Stimulated activated memory B cell treated with anti-CD40 and anti-IgM and Interleukin-4, amounts not matched to agents 10 μg/mL and 1 μg/mL and 100 μg/mL, for 72 hours (primary cell): Measurements from ENCODE around the gene RBM26.

ENCODE experiments used
- ATAC-seq: fragments of 150-1000 bp; cut with Tn5 transposase; 2 replicates; pipeline ENCODE4 v1.10.0; 2021
- H3K27ac Mint-ChIP-seq: one replicate; pipeline ENCODE4 v1.8.0; 2022; ENCODE audit warnings: mild to moderate bottlenecking, mixed read lengths
- H3K27me3 Mint-ChIP-seq: one replicate; pipeline ENCODE4 v1.8.0; 2022; ENCODE audit warnings: mixed read lengths
- H3K36me3 Mint-ChIP-seq: one replicate; pipeline ENCODE4 v1.8.0; 2022; ENCODE audit warnings: mixed read lengths
- H3K4me1 Mint-ChIP-seq: one replicate; pipeline ENCODE4 v1.8.0; 2022; ENCODE audit warnings: mixed read lengths
- H3K4me3 Mint-ChIP-seq: one replicate; pipeline ENCODE4 v1.8.0; 2022; ENCODE audit warnings: mild to moderate bottlenecking, moderate library complexity, mixed read lengths
- H3K9me3 Mint-ChIP-seq: one replicate; pipeline ENCODE4 v1.8.0; 2022; ENCODE audit warnings: mixed read lengths

The RBM26 gene

GRCh38 chr13:79346300-79346914 is 59.6 kb downstream of the RBM26 start:
- peaks cover 51% of the 10 kb centered on the region for H3K36me3 Mint-ChIP-seq
- peak; percentile 69 for ATAC-seq
- no peaks in the 10 kb centered on the region for H3K9me3 Mint-ChIP-seq

GRCh38 chr13:79341202-79341601 is 64.9 kb downstream of the RBM26 start:
- no peak for ATAC-seq
- Mint-ChIP-seq H3K36me3 (peaks cover 59% of the 10 kb centered on the region), H3K9me3 (no peaks in the 10 kb centered on the region), H3K4me1 (peaks cover 19% of the 10 kb centered on the region), H3K27ac (peak overlapping the region; percentile 13), H3K27me3 (no peaks in the 10 kb centered on the region), H3K4me3 (no peak overlapping the region)

More at GRCh38 chr13:79346300-79346914, 59.6 kb downstream of the RBM26 start:
- Mint-ChIP-seq H3K27ac (peak overlapping the region; percentile 75), H3K4me1 (peaks cover 20% of the 10 kb centered on the region), H3K27me3 (no peaks in the 10 kb centered on the region), H3K4me3 (no peak overlapping the region)

GRCh38 chr13:79340490-79340889 is 65.6 kb downstream of the RBM26 start:
- no peaks in the 10 kb centered on the region for H3K27me3 Mint-ChIP-seq
- H3K4me3 Mint-ChIP-seq = no peak overlapping the region
- H3K9me3 Mint-ChIP-seq = no peaks in the 10 kb centered on the region
- H3K4me1 Mint-ChIP-seq = peaks cover 19% of the 10 kb centered on the region
- peaks cover 65% of the 10 kb centered on the region for H3K36me3 Mint-ChIP-seq
- no peak for ATAC-seq
- H3K27ac Mint-ChIP-seq = no peak overlapping the region

GRCh38 chr13:79338343-79338742 is 67.7 kb downstream of the RBM26 start:
- ATAC-seq = no peak
- Mint-ChIP-seq H3K27me3 (no peaks in the 10 kb centered on the region), H3K36me3 (peaks cover 74% of the 10 kb centered on the region), H3K4me3 (no peak overlapping the region), H3K4me1 (peaks cover 19% of the 10 kb centered on the region), H3K9me3 (no peaks in the 10 kb centered on the region), H3K27ac (peak overlapping the region; percentile 89)

GRCh38 chr13:79336966-79337365 is 69.1 kb downstream of the RBM26 start:
- Mint-ChIP-seq H3K27me3 (no peaks in the 10 kb centered on the region), H3K27ac (peak overlapping the region; percentile 89), H3K4me1 (peaks cover 19% of the 10 kb centered on the region), H3K36me3 (peaks cover 76% of the 10 kb centered on the region), H3K9me3 (no peaks in the 10 kb centered on the region), H3K4me3 (peak overlapping the region; percentile 16)
- peak; percentile 67 for ATAC-seq

- H3K4me1 Mint-ChIP-seq = no peaks in the 10 kb centered on the region
- H3K27me3 Mint-ChIP-seq = no peaks in the 10 kb centered on the region
- no peak overlapping the region for H3K27ac Mint-ChIP-seq
- H3K36me3 Mint-ChIP-seq = peaks cover 22% of the 10 kb centered on the region
- H3K4me3 Mint-ChIP-seq = no peak overlapping the region
- no peaks in the 10 kb centered on the region for H3K9me3 Mint-ChIP-seq
- ATAC-seq = no peak
Observed at GRCh38 chr13:79328510-79328909, 77.5 kb downstream of the RBM26 start.

- H3K4me1 Mint-ChIP-seq = no peaks in the 10 kb centered on the region
- no peaks in the 10 kb centered on the region for H3K9me3 Mint-ChIP-seq
- peaks cover 35% of the 10 kb centered on the region for H3K36me3 Mint-ChIP-seq
- H3K27ac Mint-ChIP-seq = no peak overlapping the region
- no peaks in the 10 kb centered on the region for H3K27me3 Mint-ChIP-seq
- no peak for ATAC-seq
- no peak overlapping the region for H3K4me3 Mint-ChIP-seq
Observed at GRCh38 chr13:79320433-79320832, 85.6 kb downstream of the RBM26 start.

GRCh38 chr13:79318664-79319063 is 87.4 kb downstream of the RBM26 start:
- Mint-ChIP-seq H3K36me3 (peaks cover 44% of the 10 kb centered on the region), H3K27ac (no peak overlapping the region), H3K4me1 (no peaks in the 10 kb centered on the region), H3K4me3 (no peak overlapping the region), H3K27me3 (no peaks in the 10 kb centered on the region), H3K9me3 (no peaks in the 10 kb centered on the region)
- ATAC-seq = no peak

GRCh38 chr13:79317856-79318255 is 88.2 kb downstream of the RBM26 start:
- H3K4me3 Mint-ChIP-seq = no peak overlapping the region
- ATAC-seq = no peak
- no peak overlapping the region for H3K27ac Mint-ChIP-seq

GRCh38 chr13:79314652-79315051 is 91.4 kb downstream of the RBM26 start:
- Mint-ChIP-seq H3K27ac (no peak overlapping the region), H3K36me3 (peaks cover 26% of the 10 kb centered on the region)

More at GRCh38 chr13:79317856-79318255, 88.2 kb downstream of the RBM26 start:
- no peaks in the 10 kb centered on the region for H3K4me1 Mint-ChIP-seq
- H3K9me3 Mint-ChIP-seq = no peaks in the 10 kb centered on the region
- no peaks in the 10 kb centered on the region for H3K27me3 Mint-ChIP-seq
- peaks cover 44% of the 10 kb centered on the region for H3K36me3 Mint-ChIP-seq

GRCh38 chr13:79312340-79312855 is 93.7 kb downstream of the RBM26 start:
- no peaks in the 10 kb centered on the region for H3K27me3 Mint-ChIP-seq
- H3K4me1 Mint-ChIP-seq = peaks cover 11% of the 10 kb centered on the region
- peaks cover 17% of the 10 kb centered on the region for H3K36me3 Mint-ChIP-seq
- no peak overlapping the region for H3K4me3 Mint-ChIP-seq
- no peaks in the 10 kb centered on the region for H3K9me3 Mint-ChIP-seq
- ATAC-seq = no peak
- H3K27ac Mint-ChIP-seq = no peak overlapping the region

More at GRCh38 chr13:79314652-79315051, 91.4 kb downstream of the RBM26 start:
- Mint-ChIP-seq H3K9me3 (no peaks in the 10 kb centered on the region), H3K27me3 (no peaks in the 10 kb centered on the region), H3K4me3 (no peak overlapping the region), H3K4me1 (no peaks in the 10 kb centered on the region)
- ATAC-seq = no peak

GRCh38 chr13:79311386-79311785 is 94.7 kb downstream of the RBM26 start:
- H3K4me1 Mint-ChIP-seq = peaks cover 17% of the 10 kb centered on the region
- peaks cover 11% of the 10 kb centered on the region for H3K36me3 Mint-ChIP-seq
- H3K4me3 Mint-ChIP-seq = no peak overlapping the region
- H3K27me3 Mint-ChIP-seq = no peaks in the 10 kb centered on the region
- H3K9me3 Mint-ChIP-seq = no peaks in the 10 kb centered on the region
- no peak overlapping the region for H3K27ac Mint-ChIP-seq
- no peak for ATAC-seq

GRCh38 chr13:79309690-79310089 is 96.4 kb downstream of the RBM26 start:
- H3K4me3 Mint-ChIP-seq = no peak overlapping the region
- ATAC-seq = no peak
- H3K27me3 Mint-ChIP-seq = no peaks in the 10 kb centered on the region
- peaks cover 17% of the 10 kb centered on the region for H3K4me1 Mint-ChIP-seq
- H3K9me3 Mint-ChIP-seq = no peaks in the 10 kb centered on the region
- peaks cover 5% of the 10 kb centered on the region for H3K36me3 Mint-ChIP-seq
- H3K27ac Mint-ChIP-seq = no peak overlapping the region

- no peaks in the 10 kb centered on the region for H3K9me3 Mint-ChIP-seq
- H3K36me3 Mint-ChIP-seq = no peaks in the 10 kb centered on the region
- ATAC-seq = peak; percentile 79
Observed at GRCh38 chr13:79307866-79308298, 98.2 kb downstream of the RBM26 start.

GRCh38 chr13:79307433-79307861 is 98.6 kb downstream of the RBM26 start:
- H3K27ac Mint-ChIP-seq = peak overlapping the region; percentile 57
- peaks cover 9% of the 10 kb centered on the region for H3K27me3 Mint-ChIP-seq
- H3K36me3 Mint-ChIP-seq = no peaks in the 10 kb centered on the region
- H3K4me1 Mint-ChIP-seq = peaks cover 17% of the 10 kb centered on the region
- no peak overlapping the region for H3K4me3 Mint-ChIP-seq
- H3K9me3 Mint-ChIP-seq = no peaks in the 10 kb centered on the region
- ATAC-seq = no peak

More at GRCh38 chr13:79307866-79308298, 98.2 kb downstream of the RBM26 start:
- H3K27ac Mint-ChIP-seq = peak overlapping the region; percentile 57
- H3K4me3 Mint-ChIP-seq = no peak overlapping the region
- H3K27me3 Mint-ChIP-seq = peaks cover 4% of the 10 kb centered on the region
- peaks cover 17% of the 10 kb centered on the region for H3K4me1 Mint-ChIP-seq

GRCh38 chr13:79306650-79307049 is 99.4 kb downstream of the RBM26 start:
- ATAC-seq = no peak
- Mint-ChIP-seq H3K27ac (no peak overlapping the region), H3K9me3 (no peaks in the 10 kb centered on the region), H3K4me3 (no peak overlapping the region), H3K27me3 (peaks cover 10% of the 10 kb centered on the region), H3K36me3 (no peaks in the 10 kb centered on the region), H3K4me1 (peaks cover 17% of the 10 kb centered on the region)
